Stimulated activated CD4-positive, alpha-beta T cell treated with anti-CD3 and anti-CD28 coated beads, Interleukin-15, amount 100 ng/mL, for 48 hours (primary cell): ENCODE data around the gene CAMK4.

Source experiments
- DNase-seq, 2 donors: peaks; one replicate each; pipeline ENCODE4 v3.0.0-alpha.2; 2020; ENCODE audit warnings: low read depth in 2 of 2

The CAMK4 gene

GRCh38 chr5:111229221-111229835 is 5.1 kb downstream of the CAMK4 start:
- DNase-seq = no peak

- no peak for DNase-seq
These were observed 6.0 kb downstream of the CAMK4 start for GRCh38 chr5:111229871-111230810.

- no peak for DNase-seq
These were observed 6.9 kb downstream of the CAMK4 start for GRCh38 chr5:111231119-111231518.

GRCh38 chr5:111232311-111233051 is 8.3 kb downstream of the CAMK4 start:
- DNase-seq = no peak

- DNase-seq = no peak
These were observed 8.8 kb downstream of the CAMK4 start for GRCh38 chr5:111233052-111233374.

- DNase-seq = no peak
These were observed 9.9 kb downstream of the CAMK4 start for GRCh38 chr5:111234125-111234524.

- DNase-seq = no peak
These were observed 11.5 kb downstream of the CAMK4 start for GRCh38 chr5:111235635-111236034.

- DNase-seq = no peak
These were observed 12.2 kb downstream of the CAMK4 start for GRCh38 chr5:111236348-111236747.

- DNase-seq = no peak
These were observed 12.8 kb downstream of the CAMK4 start for GRCh38 chr5:111236995-111237394.

- DNase-seq = no peak
These were observed 13.3 kb downstream of the CAMK4 start for GRCh38 chr5:111237470-111237869.

- DNase-seq = no peak
These were observed 14.4 kb downstream of the CAMK4 start for GRCh38 chr5:111238431-111239225.

GRCh38 chr5:111241696-111242095 is 17.5 kb downstream of the CAMK4 start:
- DNase-seq = no peak

GRCh38 chr5:111242606-111243005 is 18.4 kb downstream of the CAMK4 start:
- DNase-seq = no peak

GRCh38 chr5:111243318-111243717 is 19.1 kb downstream of the CAMK4 start:
- no peak for DNase-seq

GRCh38 chr5:111245654-111246053 is 21.5 kb downstream of the CAMK4 start:
- no peak for DNase-seq

GRCh38 chr5:111246459-111246858 is 22.3 kb downstream of the CAMK4 start:
- DNase-seq = no peak

GRCh38 chr5:111248571-111248970 is 24.4 kb downstream of the CAMK4 start:
- no peak for DNase-seq

GRCh38 chr5:111251921-111252320 is 27.7 kb downstream of the CAMK4 start:
- no peak for DNase-seq

GRCh38 chr5:111252799-111253545 is 28.8 kb downstream of the CAMK4 start:
- DNase-seq = no peak

GRCh38 chr5:111254613-111255012 is 30.4 kb downstream of the CAMK4 start:
- DNase-seq = peak; percentile 65 to 75

- no peak for DNase-seq
These were observed 31.0 kb downstream of the CAMK4 start for GRCh38 chr5:111255169-111255568.
